NCI-H524 (cell line): Measurements from ENCODE around the gene LHFPL5.

Experiments
- DNase-seq, 2 experiments: peaks; one replicate each; lab custom pipeline; 2025; lab: John Stamatoyannopoulos, UW

The LHFPL5 gene

DNA sequence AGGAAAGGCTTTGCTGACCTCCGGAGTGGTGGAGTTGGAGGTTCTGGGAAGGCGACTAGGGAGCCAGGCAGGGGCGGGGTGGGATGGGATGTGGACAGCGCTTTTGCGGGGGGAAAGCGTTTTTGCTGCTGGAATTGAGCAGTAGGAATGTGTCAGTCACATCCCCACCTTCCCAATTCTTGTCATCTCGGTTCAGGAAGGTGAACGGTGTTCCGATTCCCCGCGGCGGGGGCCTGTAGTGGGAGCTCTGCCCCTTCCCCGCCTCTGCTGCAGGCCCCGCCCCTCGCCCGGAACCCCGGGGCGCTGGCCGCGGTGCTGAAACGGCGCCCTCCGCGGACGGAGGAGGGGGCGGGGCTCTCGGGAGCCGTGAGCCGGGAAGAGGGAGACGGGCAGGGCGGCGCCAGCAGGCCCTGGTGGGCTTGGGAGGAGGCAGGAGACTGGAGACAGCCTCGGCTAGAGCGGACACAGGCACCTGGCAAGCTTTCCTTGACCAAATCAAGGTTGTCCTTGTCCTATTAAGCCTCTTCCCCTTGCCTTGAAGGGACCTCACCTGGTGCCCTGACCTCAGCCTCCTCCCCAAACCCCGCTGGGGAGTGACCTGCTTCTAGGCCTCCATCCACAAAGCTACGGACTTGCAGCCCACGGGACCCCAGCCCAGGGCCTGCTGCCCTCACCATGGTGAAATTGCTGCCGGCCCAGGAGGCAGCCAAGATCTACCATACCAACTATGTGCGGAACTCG is at the start of gene LHFPL5:
TSS of gene LHFPL5 (plus strand) at position 357 of the 741 bp plus-strand sequence. CDS start at position 676, 319 bp downstream.
- DNase-seq = peak in 1 of 2 experiments; percentile 54

- DNase-seq = peak in 1 of 2 experiments; percentile 74
Measured at GRCh38 chr6:35757456-35758123, 47.6 kb upstream of the LHFPL5 start.

GRCh38 chr6:35759426-35759825 is 45.7 kb upstream of the LHFPL5 start:
- no peak for DNase-seq

DNA sequence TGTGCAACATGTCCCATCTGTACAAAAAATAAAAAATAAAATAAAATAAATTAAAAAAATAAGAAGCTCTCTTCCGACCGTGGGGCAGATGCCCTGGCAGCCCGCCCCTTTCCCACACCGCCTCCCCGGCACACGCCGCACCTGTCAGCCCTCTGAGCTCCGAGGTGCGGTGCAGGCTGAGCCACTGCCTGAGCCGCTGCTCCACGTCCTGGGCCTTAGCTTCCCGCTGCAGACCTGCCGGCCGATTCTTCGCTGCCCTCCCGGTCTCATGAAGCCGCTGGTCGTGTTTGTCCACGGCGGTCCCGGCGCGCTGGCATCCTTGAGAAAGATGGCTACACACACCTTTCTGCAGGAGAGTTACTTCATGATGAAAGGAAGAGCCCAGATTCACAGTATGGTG is 39.4 kb upstream of the LHFPL5 start:
- no peak for DNase-seq

- DNase-seq = no peak
Measured at GRCh38 chr6:35769211-35769610, 35.9 kb upstream of the LHFPL5 start.

GRCh38 chr6:35771343-35771627 is 33.9 kb upstream of the LHFPL5 start:
- no peak for DNase-seq

GRCh38 chr6:35774116-35774794 is 30.9 kb upstream of the LHFPL5 start:
- no peak for DNase-seq

- DNase-seq = no peak
Measured at GRCh38 chr6:35775031-35775430, 30.1 kb upstream of the LHFPL5 start.

DNA sequence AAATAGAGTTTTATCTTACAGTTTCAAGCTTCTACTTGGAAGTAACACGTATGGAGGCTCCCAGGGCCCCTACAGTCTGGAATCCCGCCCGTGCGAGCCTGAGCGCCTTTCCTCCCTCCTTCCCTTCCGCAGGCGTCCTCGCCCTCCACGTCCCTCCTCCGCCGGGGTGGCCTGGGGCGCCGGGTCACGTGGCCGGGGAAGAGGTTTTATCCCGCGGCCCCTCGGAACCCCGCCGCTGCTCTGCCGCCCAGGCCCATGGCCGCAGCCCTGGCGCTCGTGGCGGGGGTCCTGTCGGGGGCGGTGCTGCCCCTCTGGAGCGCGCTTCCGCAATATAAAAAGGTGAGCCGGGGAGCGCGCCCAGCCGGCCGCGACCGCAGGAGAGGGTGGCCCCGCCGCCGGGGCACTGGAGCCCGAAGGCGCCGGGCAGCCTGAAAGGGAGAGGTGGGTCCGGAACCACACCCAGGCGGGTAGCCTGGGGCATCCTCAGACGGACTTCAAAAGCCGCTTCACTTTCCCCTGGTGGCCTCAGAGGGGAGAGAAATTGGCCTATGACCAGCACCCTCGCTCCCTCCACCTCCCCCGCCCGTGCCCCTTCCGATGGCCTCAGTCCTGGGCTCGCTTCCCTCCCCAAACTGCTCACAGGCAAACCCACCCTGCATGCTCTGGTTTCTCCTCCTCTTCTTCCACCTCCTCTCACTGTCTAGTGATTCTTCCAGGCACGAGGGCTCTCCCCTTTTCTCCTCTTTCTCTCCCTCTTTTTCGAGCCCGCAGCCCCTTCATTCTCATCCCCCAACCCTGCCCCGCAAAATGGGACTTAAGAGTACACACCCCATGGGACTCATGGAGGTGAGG is 28.6 kb upstream of the LHFPL5 start, which contains the start of gene CLPSL2:
TSS of gene CLPSL2 (plus strand) at position 235 of the 852 bp plus-strand sequence. CDS start at position 256, 21 bp downstream.
- peak in 1 of 2 experiments; percentile 52 for DNase-seq

DNA sequence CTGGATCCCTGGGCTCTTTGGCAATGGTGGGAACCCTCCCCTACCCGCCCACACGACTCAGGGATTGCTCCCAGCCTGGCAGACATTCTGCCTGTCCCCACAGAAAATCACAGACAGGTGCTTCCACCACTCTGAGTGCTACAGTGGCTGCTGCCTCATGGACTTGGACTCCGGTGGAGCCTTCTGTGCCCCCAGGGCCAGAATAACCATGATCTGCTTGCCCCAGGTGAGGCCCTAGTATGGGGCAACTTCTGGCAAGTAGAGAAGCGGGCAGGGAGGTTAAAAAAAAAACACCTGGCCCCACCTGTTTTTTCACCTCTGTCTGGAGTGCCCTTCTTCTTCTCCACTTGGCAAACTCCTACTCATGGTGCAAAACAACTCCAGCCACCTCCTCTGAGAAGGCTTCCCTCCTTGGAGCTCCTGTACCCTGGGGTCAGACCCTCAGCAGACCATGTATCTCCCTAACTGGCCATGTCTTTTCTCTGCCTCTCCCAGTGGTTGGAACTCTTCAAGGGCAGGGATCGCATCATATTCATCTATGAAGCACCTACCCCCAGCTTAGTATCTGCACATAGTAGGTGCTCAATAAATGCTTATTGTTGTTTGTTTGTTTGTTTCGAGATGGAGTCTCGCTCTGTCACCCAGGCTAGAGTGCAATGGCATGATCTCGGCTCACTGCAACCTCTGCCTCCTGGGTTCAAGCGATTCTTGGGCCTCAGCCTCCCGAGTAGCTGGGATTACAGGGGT is 27.6 kb upstream of the LHFPL5 start:
- DNase-seq = no peak

DNA sequence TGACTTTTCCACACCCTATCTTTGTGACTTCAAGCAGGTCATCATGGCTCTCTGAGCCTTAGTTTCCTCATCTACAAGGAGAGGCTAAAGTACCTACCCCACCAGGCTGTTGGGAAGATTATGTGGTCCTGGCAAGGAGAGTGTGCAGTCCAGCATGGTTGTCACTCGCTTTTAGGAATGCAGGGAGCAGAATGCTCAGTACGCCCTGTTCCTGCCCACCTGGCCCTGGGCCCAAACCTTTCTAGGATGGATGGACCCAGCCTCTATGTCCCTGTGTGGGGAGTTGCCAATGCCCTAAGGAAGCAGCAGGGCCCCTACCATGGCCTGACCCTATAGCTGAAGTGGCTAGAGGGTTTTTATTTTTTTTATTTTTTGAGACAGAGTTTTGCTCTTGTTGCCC is 26.7 kb upstream of the LHFPL5 start:
- no peak for DNase-seq

GRCh38 chr6:35780719-35781118 is 24.4 kb upstream of the LHFPL5 start, which contains the start of gene CLPSL1:
Gene CLPSL1, plus strand, starts transcription at chr6:35781019. Its CDS starts 92 bp downstream, at chr6:35781111.
- DNase-seq = no peak

DNA sequence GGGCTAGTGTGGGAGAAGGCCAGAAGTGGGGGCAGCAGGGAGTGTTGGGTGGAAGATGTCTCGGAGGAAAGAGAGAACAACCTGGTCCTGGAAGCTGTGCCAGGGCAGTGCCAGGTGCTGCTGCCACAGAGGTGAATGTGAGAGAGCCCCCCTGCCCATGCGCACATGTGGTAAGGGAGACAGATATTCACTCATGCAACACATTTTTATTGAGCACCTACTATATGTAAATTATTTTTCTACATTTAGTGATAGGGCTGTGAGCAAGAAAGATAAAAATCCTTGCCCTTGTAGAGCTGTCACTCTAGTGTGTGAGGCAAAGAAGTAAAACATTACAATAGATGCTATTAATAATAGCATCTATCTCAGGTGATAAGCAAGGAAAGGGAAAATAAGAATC is 23.9 kb upstream of the LHFPL5 start:
- no peak for DNase-seq

- DNase-seq = no peak
Measured at GRCh38 chr6:35782424-35782823, 22.7 kb upstream of the LHFPL5 start.

DNA sequence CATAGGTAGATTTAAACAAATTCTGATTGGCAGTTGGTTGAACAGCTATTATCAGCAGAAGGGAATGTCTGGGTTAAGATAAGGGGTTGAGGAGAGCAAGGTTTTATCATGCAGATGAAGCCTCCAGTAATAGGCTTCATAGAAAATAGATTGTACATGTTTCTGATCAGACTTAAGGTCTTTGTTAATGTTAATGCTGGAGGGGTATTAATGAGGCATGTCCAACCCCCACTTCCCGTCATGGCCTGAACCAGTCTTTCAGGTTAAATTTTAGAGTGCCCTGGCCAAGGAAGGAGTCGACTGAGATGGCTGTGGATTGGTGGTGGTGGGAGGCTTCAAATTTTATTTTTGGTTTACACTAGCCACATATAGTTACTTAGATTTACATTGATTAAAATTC is 21.0 kb upstream of the LHFPL5 start:
- DNase-seq = no peak

GRCh38 chr6:35786272-35786671 is 18.9 kb upstream of the LHFPL5 start:
- no peak for DNase-seq

DNA sequence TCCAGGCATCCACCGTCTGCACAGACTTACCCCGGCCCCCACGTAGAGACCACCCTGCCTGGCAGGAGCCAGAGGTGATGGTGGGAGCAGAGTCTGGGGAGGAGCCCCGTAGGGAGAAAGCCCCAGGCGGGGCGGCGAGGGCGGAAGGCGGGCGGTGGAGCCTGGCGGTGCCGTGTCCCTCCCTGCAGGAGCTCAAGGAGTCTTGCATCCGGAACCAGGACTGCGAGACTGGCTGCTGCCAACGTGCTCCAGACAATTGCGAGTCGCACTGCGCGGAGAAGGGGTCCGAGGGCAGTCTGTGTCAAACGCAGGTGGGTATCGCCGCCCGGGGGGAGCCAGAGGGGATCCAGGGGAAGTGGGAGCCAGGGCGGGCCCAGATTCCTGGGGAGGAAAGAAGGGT is 18.3 kb upstream of the LHFPL5 start:
- DNase-seq = no peak

DNA sequence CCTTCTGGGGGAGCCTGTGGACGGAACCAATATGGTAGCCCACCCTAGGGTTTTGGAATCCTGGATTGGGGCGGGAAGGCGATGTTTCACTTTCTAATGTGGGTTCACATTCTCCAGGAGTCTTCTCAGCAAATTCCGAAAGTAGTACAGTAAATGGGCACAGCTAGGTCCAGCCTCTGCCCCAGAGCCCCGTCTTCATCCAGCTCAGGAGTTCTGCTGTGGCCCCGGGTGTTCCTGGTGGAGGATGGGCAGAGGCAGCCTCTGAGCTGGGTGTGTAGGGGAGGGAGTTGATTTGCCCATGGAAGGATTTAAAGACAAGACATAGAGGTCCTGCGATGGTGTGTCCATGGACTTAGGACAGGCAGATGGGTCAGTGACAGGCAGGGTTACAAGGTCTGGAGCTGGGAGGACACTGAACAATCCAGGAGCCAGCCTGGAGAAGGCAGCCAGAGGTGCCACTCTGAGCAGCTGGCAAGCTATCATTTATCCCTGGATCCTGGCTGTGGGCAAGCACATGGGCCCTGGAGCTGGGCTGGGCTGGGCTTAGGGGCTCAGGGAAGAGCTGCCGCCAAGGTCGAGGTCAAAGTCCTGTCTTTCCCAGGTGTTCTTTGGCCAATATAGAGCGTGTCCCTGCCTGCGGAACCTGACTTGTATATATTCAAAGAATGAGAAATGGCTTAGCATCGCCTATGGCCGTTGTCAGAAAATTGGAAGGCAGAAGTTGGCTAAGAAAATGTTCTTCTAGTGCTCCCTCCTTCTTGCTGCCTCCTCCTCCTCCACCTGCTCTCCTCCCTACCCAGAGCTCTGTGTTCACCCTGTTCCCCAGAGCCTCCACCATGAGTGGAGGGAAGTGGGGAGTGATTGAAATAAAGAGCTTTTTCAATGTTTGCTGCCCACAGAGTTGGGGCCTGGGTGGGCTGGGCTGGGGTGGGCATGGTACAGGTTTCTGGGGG is 17.6 kb upstream of the LHFPL5 start:
- no peak for DNase-seq

DNA sequence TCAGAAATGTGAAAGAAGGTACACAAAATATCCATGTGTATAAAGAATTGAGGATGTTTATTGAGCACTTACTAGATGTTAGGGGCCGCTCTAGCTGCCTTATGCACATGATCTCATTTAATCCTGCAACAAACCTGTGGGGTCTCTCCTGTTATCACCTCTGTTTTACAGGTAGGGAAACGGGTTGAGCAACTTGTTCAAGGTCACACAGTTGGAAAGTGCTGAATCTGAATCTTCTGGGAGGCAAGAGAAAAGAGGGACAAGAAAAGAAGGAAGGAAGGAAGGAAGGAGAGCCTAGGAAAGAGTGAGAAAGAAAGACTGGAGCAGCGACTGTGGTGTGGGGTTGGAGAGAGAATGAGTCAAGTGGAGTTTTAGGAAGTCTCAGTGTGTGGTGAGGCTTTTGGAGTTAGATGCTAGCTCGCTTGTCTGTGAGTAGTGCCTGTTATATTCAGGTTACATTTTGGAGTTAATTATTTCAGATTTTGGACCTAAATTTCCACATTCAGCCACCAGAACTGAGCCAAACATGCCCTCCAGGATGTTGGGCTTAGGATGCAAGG is 16.6 kb upstream of the LHFPL5 start:
- DNase-seq = no peak

- no peak for DNase-seq
Measured at GRCh38 chr6:35790683-35791082, 14.5 kb upstream of the LHFPL5 start.
